GM12878 (cell line): ENCODE data around the gene NT5C2. TPM values are rescaled to one million over a fixed set of nuclear protein-coding genes. Genes with fewer than 3 reads are reported as not detected.
A peak's percentile ranks its signal among the peaks of the same experiment; 100 is the strongest.

Experiments
- ATF7 ChIP-seq: fragments of 450-650 bp; IDR thresholded peaks from 2 replicates; pipeline ENCODE4 v1.6.1; 2016; ENCODE audit warnings: low read depth, mild to moderate bottlenecking
- BCL11A ChIP-seq: IDR thresholded peaks from 2 replicates; pipeline ENCODE4 v1.6.1; 2011; ENCODE audit warnings: low read depth, low read length
- BCL3 ChIP-seq: IDR thresholded peaks from 2 replicates; pipeline ENCODE4 v1.6.1; 2011; ENCODE audit warnings: borderline replicate concordance, low read depth, mild to moderate bottlenecking, moderate library complexity, low read length; ENCODE audit not compliant: insufficient read depth, poor library complexity, severe bottlenecking
- BMI1 ChIP-seq: fragments of 450-650 bp; IDR thresholded peaks from 2 replicates; pipeline ENCODE4 v1.6.1; 2016; ENCODE audit warnings: mild to moderate bottlenecking, moderate library complexity, borderline replicate concordance
- BRCA1 ChIP-seq: IDR thresholded peaks from 2 replicates; pipeline ENCODE4 v1.6.1; 2011; ENCODE audit warnings: low read depth, low read length, improper control_type of control experiment
- CBX5 ChIP-seq: sonication (generic); IDR thresholded peaks from 2 replicates; pipeline ENCODE4 v1.6.1; 2016; ENCODE audit warnings: low read depth, moderate library complexity, mild to moderate bottlenecking, inconsistent platforms
- CHD2 ChIP-seq: IDR thresholded peaks from 2 replicates; pipeline ENCODE4 v1.6.1; 2011; ENCODE audit warnings: low read depth, low read length, improper control_type of control experiment, borderline replicate concordance
- CREM ChIP-seq: IDR thresholded peaks from 2 replicates; pipeline ENCODE4 v1.6.1; 2014; ENCODE audit warnings: antibody characterized with exemption, low read depth
- ETV6 ChIP-seq, 2 experiments: fragments of 450-650 bp in 1 of 2; IDR thresholded peaks in 1 of 2; conservative IDR thresholded peaks in 1 of 2; 2 replicates each; pipeline ENCODE4 v1.6.1; 2014; ENCODE audit warnings: antibody characterized with exemption in 1 of 2, borderline replicate concordance in 1 of 2, low read depth in 1 of 2, mild to moderate bottlenecking in 1 of 2, moderate library complexity in 1 of 2
- IKZF2 ChIP-seq, 2 experiments: fragments of 450-650 bp; IDR thresholded peaks; 2 replicates each; pipeline ENCODE4 v1.6.1; 2017; ENCODE audit warnings: mild to moderate bottlenecking in 2 of 2, moderate library complexity in 2 of 2
- KLF5 ChIP-seq: fragments of 450-650 bp; IDR thresholded peaks from 2 replicates; pipeline ENCODE4 v1.6.1; 2014; ENCODE audit warnings: mild to moderate bottlenecking; ENCODE audit not compliant: partially characterized antibody
- MLLT1 ChIP-seq: fragments of 450-650 bp; IDR thresholded peaks from 2 replicates; pipeline ENCODE4 v1.6.1; 2016; ENCODE audit warnings: mild to moderate bottlenecking
- MYB ChIP-seq: fragments of 150-350 bp; IDR thresholded peaks from 2 replicates; pipeline ENCODE4 v1.6.1; 2014; ENCODE audit warnings: mild to moderate bottlenecking, low read depth, low read length, borderline replicate concordance
- NR2C2 ChIP-seq: IDR thresholded peaks from 2 replicates; pipeline ENCODE4 v1.6.1; 2011; ENCODE audit warnings: borderline replicate concordance, low read depth; ENCODE audit not compliant: control insufficient read depth, insufficient read length
- RELB ChIP-seq: fragments of 450-650 bp; IDR thresholded peaks from 2 replicates; pipeline ENCODE4 v1.6.1; 2017; ENCODE audit warnings: low read depth, mild to moderate bottlenecking, moderate library complexity
- TAF1 ChIP-seq: IDR thresholded peaks from 2 replicates; pipeline ENCODE4 v1.6.1; 2011; ENCODE audit warnings: mild to moderate bottlenecking, low read depth, low read length, borderline replicate concordance
- TCF3 ChIP-seq: IDR thresholded peaks from 2 replicates; pipeline ENCODE4 v1.6.1; 2012; ENCODE audit warnings: low read depth, mild to moderate bottlenecking, low read length, borderline replicate concordance; ENCODE audit not compliant: insufficient read depth
- USF2 ChIP-seq: IDR thresholded peaks from 2 replicates; pipeline ENCODE4 v1.6.1; 2011; ENCODE audit warnings: low read depth, low read length, improper control_type of control experiment, borderline replicate concordance
- WRNIP1 ChIP-seq: IDR thresholded peaks from 2 replicates; pipeline ENCODE4 v1.6.1; 2011; ENCODE audit warnings: low read depth, low read length, improper control_type of control experiment, borderline replicate concordance
- ZSCAN29 ChIP-seq: fragments of 450-650 bp; IDR thresholded peaks from 2 replicates; pipeline ENCODE4 v1.6.1; 2017; ENCODE audit warnings: mild to moderate bottlenecking, moderate library complexity
- polyA plus RNA-seq, 11 experiments: library from polyadenylated mRNA; depleted of rRNA in 4 of 11; unstranded in 6 of 11; stranded (reverse) in 5 of 11; fragments of >200 nt; fragmentation: Nextera tagmentation in 4 of 11; fragmentation: Illumina TruSeq in 1 of 11; extraction: Ambion mirVana in 4 of 11; extraction: Trizol in 1 of 11; gene quantifications; 1 replicate in 1 of 11; 2 replicates in 10 of 11; pipeline versions ENCODE4 v1.2.1 to v1.2.3, GENCODE V29; 2011 to 2016; ENCODE audit warnings: inconsistent platforms in 2 of 11, missing spikeins in 2 of 11, low read depth in 1 of 11
- total RNA-seq, 4 experiments: library from RNA; depleted of rRNA in 3 of 4; stranded (reverse); fragments of >200 nt in 3 of 4; fragmentation: Illumina TruSeq in 1 of 4; extraction: Trizol in 1 of 4; gene quantifications; 2 replicates each; pipeline versions ENCODE4 v1.2.1 to v1.2.3, GENCODE V29; 2013 to 2021

The NT5C2 gene
- total and polyA plus RNA-seq, 10 of the 15 experiments (the other 5 are each of a cell fraction or from before 2014, with no cell fraction given) = 15.8 to 70.1 (median 56.0) TPM

GRCh38 chr10:103125323-103126267 is 67.5 kb downstream of the NT5C2 start (continued):
- TF ChIP-seq ETV6 (conservative IDR thresholded peaks at IDR 0.05 in 1 of 2, IDR thresholded peaks at IDR 0.05 in 1 of 2; ENCODE audit: borderline replicate concordance in 1 of 2, low read depth in 1 of 2) = peak in 1 of 2 experiments; percentile 54; a peak in 1 of 4 replicates
- peak; percentile 69; the same call in 1 of the 2 replicates for TF ChIP-seq RELB
- no peak for TF ChIP-seq USF2
- no peak for TF ChIP-seq MYB
- TF ChIP-seq BCL3 = no peak
- no peak for TF ChIP-seq WRNIP1
- TF ChIP-seq CBX5 = no peak
- TF ChIP-seq IKZF2 (IDR thresholded peaks at IDR 0.05) = peak; percentile 95 to 97
- peak; percentile 79 for TF ChIP-seq ATF7
- TF ChIP-seq NR2C2 = no peak
- no peak for TF ChIP-seq BRCA1
- no peak for TF ChIP-seq TAF1
- 0 out of 2 replicates have a peak, but pooled peaks have one; percentile 40 for TF ChIP-seq TCF3
- peak; percentile 29; the same call in 1 of the 2 replicates for TF ChIP-seq CHD2
- TF ChIP-seq KLF5 = no peak
- peak; percentile 90 for TF ChIP-seq CREM
- TF ChIP-seq ZSCAN29 = 0 out of 2 replicates have a peak, but pooled peaks have one; percentile 22
- no peak; the same call in 1 of the 2 replicates for TF ChIP-seq MLLT1
- peak; percentile 96 for TF ChIP-seq BCL11A
- peak; percentile 77 for TF ChIP-seq BMI1
